H1 (cell line): ENCODE measurements around the gene QRSL1. TPM values are rescaled to one million over a fixed set of nuclear protein-coding genes. Genes with fewer than 3 reads are reported as not detected.

Experiments used
- CTCF ChIA-PET: fragments of 300-600 bp; sonication (Branson Sonifier 250); formaldehyde crosslinking; loops from one replicate; lab custom pipeline; 2021; ENCODE audit not compliant: partially characterized antibody; lab: Charles Lee
- POLR2A ChIA-PET: fragments of 300-600 bp; sonication (Branson Sonifier 250); formaldehyde crosslinking; loops from one replicate; lab custom pipeline; 2021; ENCODE audit warnings: inconsistent platforms; ENCODE audit not compliant: partially characterized antibody; lab: Charles Lee
- DNase-seq, 2 experiments: peaks; one replicate each; pipeline versions ENCODE4 v3.0.0 to v3.0.0-alpha.2; 2010 to 2022; ENCODE audit warnings: low spot score in 2 of 2, low read depth in 1 of 2, mixed read lengths in 1 of 2
- FAIRE-seq: peaks from 2 replicates; lab custom pipeline; 2011; peaks lifted over from hg19 to GRCh38; lab: Jason Lieb, UNC
- H2AFZ ChIP-seq: 2 replicates; pipeline ENCODE4 v1.8.1; 2012; ENCODE audit warnings: low read length, inconsistent platforms
- H2AK5ac ChIP-seq: 2 replicates; pipeline ENCODE4 v1.6.1; 2013; ENCODE audit warnings: low read depth, low read length
- H2BK120ac ChIP-seq: replicated peaks from 2 replicates; pipeline ENCODE3; 2013; ENCODE audit warnings: low read depth, low read length, inconsistent platforms
- H2BK12ac ChIP-seq: 2 replicates; pipeline ENCODE4 v1.6.1; 2013; ENCODE audit warnings: low read depth, low read length
- H2BK15ac ChIP-seq: 2 replicates; pipeline ENCODE4 v1.6.1; 2013; ENCODE audit warnings: low read length
- H2BK20ac ChIP-seq: 2 replicates; pipeline ENCODE4 v1.6.1; 2013; ENCODE audit warnings: low read length
- H2BK5ac ChIP-seq: 2 replicates; pipeline ENCODE4 v1.6.1; 2013; ENCODE audit warnings: low read depth, low read length
- H3K14ac ChIP-seq: 2 replicates; pipeline ENCODE4 v1.6.1; 2013; ENCODE audit warnings: inconsistent platforms; ENCODE audit not compliant: insufficient read length
- H3K18ac ChIP-seq: 2 replicates; pipeline ENCODE4 v1.6.1; 2013; ENCODE audit warnings: low read length; ENCODE audit errors: extremely low read depth
- H3K23ac ChIP-seq: 2 replicates; pipeline ENCODE4 v1.6.1; 2013; ENCODE audit warnings: inconsistent platforms; ENCODE audit not compliant: insufficient read length
- H3K23me2 ChIP-seq: 2 replicates; pipeline ENCODE4 v1.6.1; 2013; ENCODE audit warnings: low read depth, low read length
- H3K27ac ChIP-seq: 2 replicates; pipeline ENCODE4 v1.6.1; 2011; ENCODE audit warnings: low read depth, low read length, inconsistent platforms
- H3K27me3 ChIP-seq, 4 experiments: replicated peaks in 1 of 4; 1 replicate in 1 of 4; 2 replicates in 3 of 4; pipeline versions ENCODE4 v1.6.1 to v1.8.1; 2011 to 2013; ENCODE audit warnings: low read length in 3 of 4, mild to moderate bottlenecking in 3 of 4, inconsistent platforms in 2 of 4, mixed read lengths in 2 of 4, moderate library complexity in 1 of 4; ENCODE audit not compliant: control insufficient read depth in 3 of 4, insufficient read depth in 3 of 4; ENCODE audit errors: extremely low read depth in 1 of 4
- H3K36me3 ChIP-seq, 4 experiments: 2 replicates each; pipeline versions ENCODE4 v1.6.1 to v1.8.1; 2011 to 2013; ENCODE audit warnings: mild to moderate bottlenecking in 4 of 4, low read length in 3 of 4, moderate library complexity in 2 of 4, control low read depth in 1 of 4, inconsistent platforms in 1 of 4; ENCODE audit not compliant: insufficient read depth in 4 of 4, control insufficient read depth in 2 of 4
- H3K4ac ChIP-seq: replicated peaks from 2 replicates; pipeline ENCODE3; 2013; ENCODE audit warnings: low read length, low read depth, mixed read lengths, inconsistent platforms; ENCODE audit not compliant: insufficient read length
- H3K4me1 ChIP-seq, 4 experiments: replicated peaks in 1 of 4; 1 replicate in 1 of 4; 2 replicates in 3 of 4; pipeline versions ENCODE4 v1.6.1 to v1.8.1; 2011 to 2013; ENCODE audit warnings: low read length in 3 of 4, inconsistent platforms in 2 of 4, mixed read lengths in 1 of 4; ENCODE audit not compliant: insufficient read depth in 4 of 4, control insufficient read depth in 3 of 4
- H3K4me2 ChIP-seq, 2 experiments: 2 replicates each; pipeline versions ENCODE4 v1.6.1 to v1.8.1; 2011 to 2013; ENCODE audit warnings: low read depth in 2 of 2, low read length in 2 of 2, control low read depth in 1 of 2, inconsistent platforms in 1 of 2, mild to moderate bottlenecking in 1 of 2; ENCODE audit not compliant: insufficient read depth in 1 of 2
- H3K4me3 ChIP-seq, 4 experiments: fragments of 200-600, 300-600 bp in 1 of 4; sonication (generic), shearing (Covaris generic), sonication (Bioruptor Twin) in 1 of 4; 2 replicates each; pipeline versions ENCODE4 v1.5.1 to v1.8.1; 2011 to 2016; ENCODE audit warnings: low read length in 4 of 4, low read depth in 3 of 4, control low read depth in 2 of 4, inconsistent platforms in 2 of 4, mild to moderate bottlenecking in 2 of 4, mixed read lengths in 1 of 4, moderate library complexity in 1 of 4; ENCODE audit not compliant: insufficient read depth in 2 of 4; ENCODE audit errors: extremely low read depth in 1 of 4
- H3K56ac ChIP-seq: replicated peaks from 2 replicates; pipeline ENCODE3; 2013; ENCODE audit warnings: low read depth, mild to moderate bottlenecking, mixed read lengths, low read length, inconsistent platforms; ENCODE audit not compliant: insufficient read length
- H3K79me1 ChIP-seq: 2 replicates; pipeline ENCODE4 v1.6.1; 2013; ENCODE audit warnings: low read depth, low read length, control low read depth
- H3K79me2 ChIP-seq, 2 experiments: 2 replicates each; pipeline versions ENCODE4 v1.6.1 to v1.8.1; 2012 to 2013; ENCODE audit warnings: low read length in 2 of 2, mild to moderate bottlenecking in 2 of 2, inconsistent platforms in 1 of 2; ENCODE audit not compliant: insufficient read depth in 2 of 2, control insufficient read depth in 1 of 2
- H3K9ac ChIP-seq, 4 experiments: replicated peaks in 1 of 4; 1 replicate in 1 of 4; 2 replicates in 3 of 4; pipeline versions ENCODE4 v1.6.1 to v1.8.1; 2011 to 2013; ENCODE audit warnings: low read depth in 3 of 4, low read length in 3 of 4, control low read depth in 2 of 4, mild to moderate bottlenecking in 2 of 4, moderate library complexity in 2 of 4, inconsistent platforms in 1 of 4; ENCODE audit errors: extremely low read depth in 1 of 4
- H3K9me3 ChIP-seq, 2 experiments: 2 replicates each; pipeline versions ENCODE4 v1.6.1 to v1.8.1; 2012 to 2013; ENCODE audit warnings: mild to moderate bottlenecking in 2 of 2, moderate library complexity in 2 of 2, control low read depth in 1 of 2, inconsistent platforms in 1 of 2, low read depth in 1 of 2, low read length in 1 of 2, mixed read lengths in 1 of 2; ENCODE audit not compliant: insufficient read depth in 2 of 2
- H4K20me1 ChIP-seq, 2 experiments: replicated peaks in 1 of 2; 2 replicates each; pipeline versions ENCODE3 to v1.8.1; 2011 to 2013; ENCODE audit warnings: inconsistent platforms in 2 of 2, low read length in 2 of 2, mild to moderate bottlenecking in 1 of 2; ENCODE audit not compliant: insufficient read depth in 2 of 2, control insufficient read depth in 1 of 2
- H4K5ac ChIP-seq: 2 replicates; pipeline ENCODE4 v1.6.1; 2013; ENCODE audit warnings: low read length, low read depth, mixed read lengths, inconsistent platforms; ENCODE audit not compliant: insufficient read length
- H4K8ac ChIP-seq: 2 replicates; pipeline ENCODE4 v1.8.0; 2013; ENCODE audit warnings: mild to moderate bottlenecking, moderate library complexity, low read length, inconsistent platforms; ENCODE audit not compliant: insufficient read depth; ENCODE audit errors: extremely low read depth
- H4K91ac ChIP-seq: replicated peaks from 2 replicates; pipeline ENCODE3; 2013; ENCODE audit warnings: low read length, mixed read lengths, inconsistent platforms; ENCODE audit not compliant: insufficient read length
- ASH2L ChIP-seq: fragments of 200-600, 300-600 bp; sonication (generic); IDR thresholded peaks from one replicate; pipeline ENCODE4 v1.7.1; 2017; ENCODE audit warnings: low read length
- POLR2A ChIP-seq, 2 experiments: IDR thresholded peaks; 1 replicate in 1 of 2; 2 replicates in 1 of 2; pipeline ENCODE4 v1.6.1; 2011; ENCODE audit warnings: low read depth in 2 of 2, low read length in 2 of 2, mild to moderate bottlenecking in 2 of 2; ENCODE audit errors: control extremely low read depth in 1 of 2
- POU5F1 ChIP-seq: IDR thresholded peaks from 2 replicates; pipeline ENCODE4 v1.6.1; 2011; ENCODE audit warnings: low read depth, mild to moderate bottlenecking, low read length, moderate library complexity
- RFX5 ChIP-seq: IDR thresholded peaks from 2 replicates; pipeline ENCODE4 v1.6.1; 2011; ENCODE audit warnings: low read depth, low read length, improper control_type of control experiment, borderline replicate concordance
- SUZ12 ChIP-seq: fragments of 200-600 bp; sonication (generic); IDR thresholded peaks from 2 replicates; pipeline ENCODE4 v1.6.1; 2012; ENCODE audit warnings: mild to moderate bottlenecking, inconsistent platforms, low read length, moderate library complexity, mixed read lengths
- YY1 ChIP-seq: IDR thresholded peaks from 2 replicates; pipeline ENCODE4 v1.6.1; 2011; ENCODE audit warnings: low read depth, mild to moderate bottlenecking, low read length
- WGBS, 2 experiments: shearing (Covaris generic) in 1 of 2; methylation state at CpG; one replicate each; pipeline versions ENCODE4 v1.1.6 to v1.1.7; 2013 to 2015; ENCODE audit warnings: low lambda C conversion rate in 2 of 2, mixed read lengths in 2 of 2, inconsistent platforms in 1 of 2, low coverage in 1 of 2, missing lambda C conversion rate in 1 of 2; ENCODE audit not compliant: insufficient replicate concordance in 2 of 2, insufficient coverage in 1 of 2, insufficient read length in 1 of 2; ENCODE audit errors: extremely low coverage in 1 of 2, missing lambda C conversion rate in 1 of 2; 5-methylcytosine and 5-hydroxymethylcytosine counted together
- long read RNA-seq, 2 experiments: library from RNA in 1 of 2; library from capped mRNA in 1 of 2; stranded (forward); transcript quantifications; one replicate each; pipeline ENCODE4 v2.0.0, GENCODE V29; 2021; ENCODE audit warnings: inconsistent platforms in 1 of 2
- polyA minus RNA-seq, 3 experiments: library from RNA; depleted of rRNA, polyadenylated mRNA; stranded (reverse); fragments of >200 nt; gene quantifications; 1 replicate in 2 of 3; 2 replicates in 1 of 3; pipeline ENCODE4 v1.2.3, GENCODE V29; 2011
- polyA plus RNA-seq, 7 experiments: library from polyadenylated mRNA; depleted of rRNA in 3 of 7; stranded (reverse) in 5 of 7; unstranded in 2 of 7; fragments of >200 nt in 5 of 7; fragments of 200-250 nt in 2 of 7; gene quantifications; 1 replicate in 5 of 7; 2 replicates in 1 of 7; 4 replicates in 1 of 7; pipeline versions ENCODE4 v1.2.1 to v1.2.3, GENCODE V29; 2011 to 2013; ENCODE audit warnings: missing spikeins in 2 of 7, mixed read lengths in 2 of 7
- total RNA-seq: library from RNA; stranded (reverse); fragmentation: NEBNext Ultra II Directional; extraction: Animal tissue kit (Norgen Biotek cat#: 25700); gene quantifications from 2 replicates; pipeline ENCODE4 v1.2.1, GENCODE V29; 2021

The QRSL1 gene, protein sequence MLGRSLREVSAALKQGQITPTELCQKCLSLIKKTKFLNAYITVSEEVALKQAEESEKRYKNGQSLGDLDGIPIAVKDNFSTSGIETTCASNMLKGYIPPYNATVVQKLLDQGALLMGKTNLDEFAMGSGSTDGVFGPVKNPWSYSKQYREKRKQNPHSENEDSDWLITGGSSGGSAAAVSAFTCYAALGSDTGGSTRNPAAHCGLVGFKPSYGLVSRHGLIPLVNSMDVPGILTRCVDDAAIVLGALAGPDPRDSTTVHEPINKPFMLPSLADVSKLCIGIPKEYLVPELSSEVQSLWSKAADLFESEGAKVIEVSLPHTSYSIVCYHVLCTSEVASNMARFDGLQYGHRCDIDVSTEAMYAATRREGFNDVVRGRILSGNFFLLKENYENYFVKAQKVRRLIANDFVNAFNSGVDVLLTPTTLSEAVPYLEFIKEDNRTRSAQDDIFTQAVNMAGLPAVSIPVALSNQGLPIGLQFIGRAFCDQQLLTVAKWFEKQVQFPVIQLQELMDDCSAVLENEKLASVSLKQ
- 22.0 and 22.2 TPM in 2 replicates for total RNA-seq
- 5.6 and 7.8 TPM in 2 replicates for polyA plus RNA-seq (2011; rRNA removed)
- 12.2 TPM for polyA plus RNA-seq (2011; cell fraction: cytosol; rRNA removed)
- polyA plus RNA-seq (2011; cell fraction: nucleus; rRNA removed) = 10.3 TPM
- 11.5 to 20.0 TPM (median 14.2 TPM) in 4 replicates for polyA plus RNA-seq (2012, experiment 1 of 2)
- polyA plus RNA-seq (2012, experiment 2 of 2) = 3.7 TPM
- polyA plus RNA-seq (2013, experiment 1 of 2) = 9.4 TPM
- polyA plus RNA-seq (2013, experiment 2 of 2) = 9.2 TPM
- polyA minus RNA-seq (2011; rRNA and poly(A)+ RNA removed) = 21.7 and 24.5 TPM in 2 replicates
- polyA minus RNA-seq (2011; cell fraction: cytosol; rRNA and poly(A)+ RNA removed) = 10.4 TPM
- 27.8 TPM for polyA minus RNA-seq (2011; cell fraction: nucleus; rRNA and poly(A)+ RNA removed)
- long read RNA-seq, experiment 1, full-length matches to known transcripts = 10 of 32 reads
- long read RNA-seq, experiment 1, partial matches to known transcripts = 16 of 32 reads
- long read RNA-seq, experiment 1, other reads (novel, unspliced or antisense) = 6 of 32 reads
- long read RNA-seq, experiment 2, full-length matches to known transcripts = 30 of 36 reads
- long read RNA-seq, experiment 2, partial matches to known transcripts = 3 of 36 reads
- long read RNA-seq, experiment 2, other reads (novel, unspliced or antisense) = 3 of 36 reads

GRCh38 chr6:106629103-106629858 is at the start of gene QRSL1, which contains the start of gene RTN4IP1:
Gene QRSL1 (plus strand): TSS chr6:106629578. CDS start chr6:106629682, 104 bp downstream.
Gene RTN4IP1 (minus strand): TSS chr6:106629498. CDS start chr6:106629021, 477 bp downstream.
- Histone ChIP-seq H4K8ac (peak within 1 kb of the TSS; percentile 97; the same call in 1 of the 2 replicates), H2BK20ac (no peak within 1 kb of the TSS), H3K36me3 (no peaks in the 10 kb centered on the region), H4K5ac (peak within 1 kb of the TSS; percentile 59), H2AK5ac (no peak within 1 kb of the TSS), H3K4me2 (peak within 1 kb of the TSS; percentile 70 to 81), H3K14ac (no peak within 1 kb of the TSS), H2AFZ (peak within 1 kb of the TSS; percentile 37; the same call in 1 of the 2 replicates), H2BK5ac (peak within 1 kb of the TSS; percentile 83), H3K4ac (peak within 1 kb of the TSS; percentile 57), H3K27me3 (no peaks in the 10 kb centered on the region; a peak in 1 of 7 replicates), H2BK15ac (0 out of 2 replicates have a peak within 1 kb of the TSS, but pooled peaks have one; percentile 3), H2BK120ac (no peak within 1 kb of the TSS), H3K23ac (no peak within 1 kb of the TSS), H4K20me1 (no peaks in the 10 kb centered on the region), H3K27ac (peak within 1 kb of the TSS; percentile 82), H3K4me3 (peak within 1 kb of the TSS; percentile 80 to 99 (median 94)), H3K23me2 (no peaks in the 10 kb centered on the region; the same call in none of the 2 replicates), H4K91ac (peak within 1 kb of the TSS; percentile 48), H3K9me3 (no peaks in the 10 kb centered on the region), H3K9ac (peak within 1 kb of the TSS; percentile 80 to 93 (median 88)), H3K79me1 (0 out of 2 replicates have a peak, but pooled peaks cover 4% of the 10 kb centered on the region), H2BK12ac (no peak within 1 kb of the TSS), H3K79me2 (peaks cover 8 to 54% of the 10 kb centered on the region in 2 experiments), H3K56ac (peak within 1 kb of the TSS; percentile 83), H3K18ac (peak within 1 kb of the TSS; percentile 83; the same call in 1 of the 2 replicates), H3K4me1 (peaks cover 2 to 10% (median 5%) of the 10 kb centered on the region in 4 experiments; a peak in 6 of 7 replicates)
- POLR2A ChIA-PET = interaction anchor here (1.1 to 1.6 kb wide), 4 partner anchors 9 to 350 kb away, joined by 3 to 5 read pairs (median 4); partner anchors contain the start of gene CD24
- CTCF ChIA-PET = interaction anchor here (1.1 to 1.5 kb wide), 3 partner anchors 8 to 368 kb away, joined by 4 to 5 read pairs (median 4); no protein-coding TSS in a partner anchor
- peak; percentile 65 for FAIRE-seq
- DNase-seq = peak; percentile 82 to 88
- WGBS, 2 experiments = 1% methylated on average over 45 of the region's 46 CpGs; no CpG with 5 or more reads in 1 of the 2 experiments
- TF ChIP-seq YY1 = peak; percentile 99
- no peak for TF ChIP-seq SUZ12
- TF ChIP-seq POLR2A (IDR thresholded peaks at IDR 0.05; ENCODE audit: control extremely low read depth in 1 of 2, low read depth in 2 of 2, low read length in 2 of 2) = peak; percentile 48 to 86
- no peak for TF ChIP-seq POU5F1
- peak; percentile 100 for TF ChIP-seq ASH2L
- no peak for TF ChIP-seq RFX5
